ENCODE measurements around the gene FRG2C.
"Not testable (repeated sequence)": the region's sequence is repeated elsewhere in the genome, so short reads cannot be mapped to it uniquely, and the experiment has no call there.

DNA sequence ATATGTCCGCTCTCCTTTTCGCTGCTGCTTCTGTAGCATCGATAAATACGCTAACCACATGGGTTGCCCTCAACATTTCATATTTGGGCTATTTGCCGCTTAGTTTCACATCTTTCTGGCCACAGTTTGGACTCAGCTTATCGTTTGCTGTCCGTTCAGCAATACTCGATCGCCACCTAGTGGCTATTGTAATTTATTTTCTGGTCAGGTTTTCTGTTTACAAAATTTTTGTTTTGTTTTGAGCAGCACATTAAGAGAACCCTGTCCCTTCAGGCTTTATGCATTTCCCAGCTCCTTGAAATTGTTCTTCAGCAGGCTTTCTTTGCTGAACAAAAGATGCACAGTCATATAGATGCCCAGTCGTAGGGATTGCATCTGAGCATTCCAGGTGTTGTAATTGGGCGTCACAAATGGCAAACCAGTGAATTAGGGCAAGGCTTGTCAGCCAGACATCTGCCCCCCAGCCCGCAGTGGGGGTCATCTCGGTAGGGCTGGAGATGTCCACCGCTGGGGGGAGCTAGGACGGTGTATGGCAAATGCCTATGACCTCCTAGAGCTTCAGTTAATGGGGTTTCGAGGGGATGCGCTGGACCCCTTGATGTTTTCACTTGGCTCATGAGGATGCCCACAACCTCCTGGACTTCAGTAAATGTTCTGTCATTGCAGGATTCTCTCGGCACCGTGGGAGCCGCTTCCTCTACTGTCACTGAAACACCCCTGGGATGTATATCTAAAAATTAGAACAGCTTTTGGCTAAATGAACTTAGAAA, 20.9 kb upstream of the FRG2C start:
- not testable (repeated sequence) for TF ChIP-seq YY1 (IDR thresholded peaks at IDR 0.05; ENCODE audit: low read depth); TCF12 (IDR thresholded peaks at IDR 0.05); CHD2 (IDR thresholded peaks at IDR 0.05; ENCODE audit: low read length, partially characterized antibody); SIN3A (IDR thresholded peaks at IDR 0.05; ENCODE audit: borderline replicate concordance, low read depth, low read length); RCOR1 (IDR thresholded peaks at IDR 0.05; ENCODE audit: low read length); REST (IDR thresholded peaks at IDR 0.05; ENCODE audit: low read depth, low read length); JUND (IDR thresholded peaks at IDR 0.05); EP300 (IDR thresholded peaks at IDR 0.05; ENCODE audit: borderline replicate concordance in 1 of 2, low read depth in 1 of 2, low read length in 1 of 2)
- TF ChIP-seq, protein P1, sequence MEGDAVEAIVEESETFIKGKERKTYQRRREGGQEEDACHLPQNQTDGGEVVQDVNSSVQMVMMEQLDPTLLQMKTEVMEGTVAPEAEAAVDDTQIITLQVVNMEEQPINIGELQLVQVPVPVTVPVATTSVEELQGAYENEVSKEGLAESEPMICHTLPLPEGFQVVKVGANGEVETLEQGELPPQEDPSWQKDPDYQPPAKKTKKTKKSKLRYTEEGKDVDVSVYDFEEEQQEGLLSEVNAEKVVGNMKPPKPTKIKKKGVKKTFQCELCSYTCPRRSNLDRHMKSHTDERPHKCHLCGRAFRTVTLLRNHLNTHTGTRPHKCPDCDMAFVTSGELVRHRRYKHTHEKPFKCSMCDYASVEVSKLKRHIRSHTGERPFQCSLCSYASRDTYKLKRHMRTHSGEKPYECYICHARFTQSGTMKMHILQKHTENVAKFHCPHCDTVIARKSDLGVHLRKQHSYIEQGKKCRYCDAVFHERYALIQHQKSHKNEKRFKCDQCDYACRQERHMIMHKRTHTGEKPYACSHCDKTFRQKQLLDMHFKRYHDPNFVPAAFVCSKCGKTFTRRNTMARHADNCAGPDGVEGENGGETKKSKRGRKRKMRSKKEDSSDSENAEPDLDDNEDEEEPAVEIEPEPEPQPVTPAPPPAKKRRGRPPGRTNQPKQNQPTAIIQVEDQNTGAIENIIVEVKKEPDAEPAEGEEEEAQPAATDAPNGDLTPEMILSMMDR (IDR thresholded peaks at IDR 0.05) = peak; percentile 54
- TF ChIP-seq, protein P2, sequence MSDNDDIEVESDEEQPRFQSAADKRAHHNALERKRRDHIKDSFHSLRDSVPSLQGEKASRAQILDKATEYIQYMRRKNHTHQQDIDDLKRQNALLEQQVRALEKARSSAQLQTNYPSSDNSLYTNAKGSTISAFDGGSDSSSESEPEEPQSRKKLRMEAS (IDR thresholded peaks at IDR 0.05; ENCODE audit: low read depth) = not testable (repeated sequence)
- TF ChIP-seq, protein P3, sequence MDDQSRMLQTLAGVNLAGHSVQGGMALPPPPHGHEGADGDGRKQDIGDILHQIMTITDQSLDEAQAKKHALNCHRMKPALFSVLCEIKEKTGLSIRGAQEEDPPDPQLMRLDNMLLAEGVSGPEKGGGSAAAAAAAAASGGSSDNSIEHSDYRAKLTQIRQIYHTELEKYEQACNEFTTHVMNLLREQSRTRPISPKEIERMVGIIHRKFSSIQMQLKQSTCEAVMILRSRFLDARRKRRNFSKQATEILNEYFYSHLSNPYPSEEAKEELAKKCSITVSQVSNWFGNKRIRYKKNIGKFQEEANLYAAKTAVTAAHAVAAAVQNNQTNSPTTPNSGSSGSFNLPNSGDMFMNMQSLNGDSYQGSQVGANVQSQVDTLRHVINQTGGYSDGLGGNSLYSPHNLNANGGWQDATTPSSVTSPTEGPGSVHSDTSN (IDR thresholded peaks at IDR 0.05) = not testable (repeated sequence)
- TF ChIP-seq RAD21 (IDR thresholded peaks at IDR 0.05; ENCODE audit: low read length) = peak; percentile 59

All from SK-N-SH (cell line).